ENCODE measurements around the gene CRYBB2.
"Not testable (repeated sequence)": the region's sequence is repeated elsewhere in the genome, so short reads cannot be mapped to it uniquely, and the experiment has no call there.

CRYBB2 gene

DNA sequence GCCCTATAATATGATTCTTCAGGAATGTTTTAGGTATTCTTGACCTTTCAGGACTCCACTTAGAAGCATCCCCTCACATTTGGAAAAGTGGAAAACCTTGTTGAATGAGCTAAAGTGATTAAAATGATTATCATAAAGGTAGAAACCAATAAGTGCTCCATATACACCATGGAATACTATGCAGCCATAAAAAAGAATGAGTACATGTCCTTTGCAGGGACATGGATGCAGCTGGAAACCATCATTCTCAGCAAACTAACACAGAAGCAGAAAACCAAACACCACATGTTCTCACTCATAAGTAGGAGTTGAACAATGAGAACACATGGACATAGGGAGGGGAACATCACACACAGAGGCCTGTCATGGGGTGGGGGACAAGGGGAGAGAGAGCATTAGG lies 14.3 kb downstream of the CRYBB2 start:
- not testable (repeated sequence) for DNase-seq (ENCODE audit: low read depth, low spot score)

DNA sequence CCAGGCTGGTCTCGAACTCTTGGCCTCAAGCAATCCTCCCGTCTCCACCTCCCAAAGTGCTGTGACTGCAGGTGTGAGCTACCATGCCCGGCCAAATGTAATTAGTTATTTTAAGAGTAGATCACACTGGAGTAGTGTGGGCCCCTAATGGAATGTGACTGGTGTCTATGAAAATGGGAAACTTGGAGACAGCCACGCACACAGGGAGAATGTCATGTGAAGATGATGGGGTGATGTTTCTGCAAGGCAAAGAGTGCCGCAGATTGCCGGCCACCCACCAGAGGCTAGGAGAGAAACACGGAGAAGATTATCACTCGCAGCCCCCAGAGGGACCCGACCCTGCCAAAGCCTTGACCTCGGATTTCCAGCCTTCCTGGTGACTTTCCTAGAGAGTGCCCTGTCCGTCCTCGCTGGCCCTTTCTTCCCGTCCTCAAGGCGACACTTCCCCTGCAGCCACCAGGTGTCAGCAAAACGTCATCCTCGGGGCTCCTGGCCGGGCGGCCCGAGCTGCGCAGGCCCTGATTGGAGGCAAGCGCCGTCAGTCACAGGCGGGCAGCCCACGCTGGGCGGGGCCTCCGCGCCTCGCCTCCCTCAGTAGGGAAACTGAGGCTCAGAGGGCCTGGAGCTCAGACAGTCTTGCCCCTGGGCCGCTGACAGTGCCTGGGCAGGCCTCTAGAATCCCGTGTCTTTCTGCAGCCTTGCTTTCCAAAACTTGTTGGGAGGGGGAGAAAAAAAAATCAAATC lies 16.3 kb downstream of the CRYBB2 start:
- DNase-seq (ENCODE audit: low read depth, low spot score) = peak; percentile 69

GRCh38 chr22:25236417-25236816 lies 17.0 kb downstream of the CRYBB2 start:
- DNase-seq (ENCODE audit: low read depth, low spot score) = no peak

DNA sequence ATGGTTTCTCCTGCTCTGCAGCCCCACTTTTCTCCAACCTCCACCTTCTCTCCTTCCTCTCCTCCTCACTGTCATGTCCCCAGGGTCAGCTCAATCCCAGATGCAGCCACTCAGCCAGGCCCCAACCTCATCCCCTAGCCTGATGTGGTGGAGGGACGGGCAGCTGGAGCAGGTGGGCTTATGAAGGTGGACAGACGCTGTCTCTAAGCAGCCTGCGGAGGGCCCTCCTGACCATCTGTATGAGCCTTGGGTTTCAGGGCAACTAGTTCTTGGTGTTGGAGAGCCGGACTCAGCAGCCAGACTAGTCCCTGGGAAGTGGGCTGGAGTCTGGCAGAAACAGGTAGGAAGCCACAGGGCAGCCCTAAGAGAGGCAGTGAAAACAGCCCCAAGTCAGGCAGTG lies 18.1 kb downstream of the CRYBB2 start:
- DNase-seq (ENCODE audit: low read depth, low spot score) = no peak

DNA sequence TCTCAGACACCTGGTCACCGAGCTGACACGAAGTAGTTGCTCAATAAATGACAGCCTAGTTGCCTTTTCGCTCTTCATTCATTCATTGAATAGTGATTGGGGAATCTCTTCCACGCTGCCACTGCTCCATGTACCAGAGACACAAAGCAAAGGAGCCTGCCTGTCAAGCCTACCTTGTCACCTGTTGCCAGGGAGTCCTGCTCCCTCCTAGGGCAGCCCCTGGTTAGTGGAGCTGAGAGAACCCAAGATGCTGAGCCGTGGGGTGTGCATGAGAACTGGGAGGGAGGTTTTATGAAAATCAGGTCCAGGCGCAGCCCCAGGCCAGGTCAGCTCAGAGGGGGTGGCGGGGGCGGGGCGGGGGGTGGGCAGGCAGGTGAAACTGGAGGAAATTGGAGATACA lies 18.6 kb downstream of the CRYBB2 start:
- DNase-seq (ENCODE audit: low read depth, low spot score) = not testable (repeated sequence)

GRCh38 chr22:25255169-25255568 lies 35.7 kb downstream of the CRYBB2 start:
- DNase-seq (ENCODE audit: low read depth, low spot score) = not testable (repeated sequence)

GRCh38 chr22:25267567-25267966 lies 48.1 kb downstream of the CRYBB2 start:
- DNase-seq (ENCODE audit: low read depth, low spot score) = not testable (repeated sequence)

DNA sequence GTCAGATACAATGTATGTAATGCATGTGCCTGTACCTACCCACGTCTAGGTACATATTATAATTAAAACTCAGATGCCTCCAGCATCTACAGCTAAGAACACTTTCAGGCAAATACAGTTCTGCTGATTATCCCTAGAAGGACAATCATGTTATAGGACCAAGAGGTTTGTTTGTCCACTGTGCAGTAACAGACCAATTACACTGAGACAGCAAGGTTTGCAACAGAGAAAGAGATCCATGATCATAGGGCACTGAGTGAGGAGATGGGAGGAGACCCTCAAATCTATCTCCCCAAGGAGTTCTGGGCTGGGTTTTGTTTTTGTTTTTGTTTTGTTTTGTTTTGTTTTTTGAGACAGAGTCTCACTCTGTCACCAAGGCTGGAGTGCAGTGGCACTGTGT lies 49.5 kb downstream of the CRYBB2 start:
- not testable (repeated sequence) for DNase-seq (ENCODE audit: low read depth, low spot score)

DNA sequence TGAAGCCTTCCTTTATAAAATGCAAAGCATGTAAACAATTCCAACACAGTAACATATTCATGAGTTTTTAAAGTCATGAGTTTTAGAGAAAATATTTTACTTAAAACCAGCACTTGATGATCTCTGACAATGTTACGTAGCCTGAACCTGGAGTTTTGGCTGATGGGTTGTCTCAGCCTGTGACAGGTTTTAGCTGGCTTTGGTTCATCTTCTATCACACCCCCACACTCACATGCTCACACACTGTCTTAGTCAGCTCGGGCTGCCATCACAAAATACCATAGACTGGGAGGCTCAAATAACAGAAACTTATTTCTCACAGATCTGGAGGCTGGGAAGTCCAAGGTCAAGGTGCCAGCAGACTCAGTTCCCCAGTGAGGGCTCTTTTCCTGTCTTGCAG lies 50.6 kb downstream of the CRYBB2 start:
- not testable (repeated sequence) for DNase-seq (ENCODE audit: low read depth, low spot score)

GRCh38 chr22:25273231-25273630 lies 53.8 kb downstream of the CRYBB2 start:
- DNase-seq (ENCODE audit: low read depth, low spot score) = not testable (repeated sequence)

GRCh38 chr22:25273928-25274327 lies 54.5 kb downstream of the CRYBB2 start:
- DNase-seq (ENCODE audit: low read depth, low spot score) = not testable (repeated sequence)

DNA sequence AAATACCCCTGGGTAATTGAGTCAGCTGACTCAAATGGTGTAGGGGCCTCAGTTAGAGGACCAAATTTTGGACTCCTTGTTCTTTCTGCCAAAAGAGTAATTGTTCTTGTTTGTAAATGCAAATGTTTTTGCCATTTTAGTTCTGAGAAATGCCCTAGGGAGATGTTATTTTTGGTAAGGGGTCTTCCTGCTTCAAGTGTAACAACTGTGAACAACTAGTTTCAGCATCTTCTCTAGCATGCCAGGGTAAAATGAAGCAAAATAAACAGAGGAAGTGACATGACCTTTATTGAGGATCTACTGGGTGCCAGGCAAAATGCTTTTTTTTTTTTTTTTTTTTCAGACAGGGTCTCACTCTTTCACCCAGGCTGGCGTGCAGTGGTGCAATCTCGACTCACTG lies 60.7 kb downstream of the CRYBB2 start:
- not testable (repeated sequence) for DNase-seq (ENCODE audit: low read depth, low spot score)
